GM10847 (cell line): ENCODE data around the gene ALG9.

Experiments
- POLR2A ChIP-seq: IDR thresholded peaks from 2 replicates; pipeline ENCODE4 v1.6.1; 2011; ENCODE audit not compliant: insufficient read length; ENCODE audit errors: extremely low read depth

Gene ALG9

DNA sequence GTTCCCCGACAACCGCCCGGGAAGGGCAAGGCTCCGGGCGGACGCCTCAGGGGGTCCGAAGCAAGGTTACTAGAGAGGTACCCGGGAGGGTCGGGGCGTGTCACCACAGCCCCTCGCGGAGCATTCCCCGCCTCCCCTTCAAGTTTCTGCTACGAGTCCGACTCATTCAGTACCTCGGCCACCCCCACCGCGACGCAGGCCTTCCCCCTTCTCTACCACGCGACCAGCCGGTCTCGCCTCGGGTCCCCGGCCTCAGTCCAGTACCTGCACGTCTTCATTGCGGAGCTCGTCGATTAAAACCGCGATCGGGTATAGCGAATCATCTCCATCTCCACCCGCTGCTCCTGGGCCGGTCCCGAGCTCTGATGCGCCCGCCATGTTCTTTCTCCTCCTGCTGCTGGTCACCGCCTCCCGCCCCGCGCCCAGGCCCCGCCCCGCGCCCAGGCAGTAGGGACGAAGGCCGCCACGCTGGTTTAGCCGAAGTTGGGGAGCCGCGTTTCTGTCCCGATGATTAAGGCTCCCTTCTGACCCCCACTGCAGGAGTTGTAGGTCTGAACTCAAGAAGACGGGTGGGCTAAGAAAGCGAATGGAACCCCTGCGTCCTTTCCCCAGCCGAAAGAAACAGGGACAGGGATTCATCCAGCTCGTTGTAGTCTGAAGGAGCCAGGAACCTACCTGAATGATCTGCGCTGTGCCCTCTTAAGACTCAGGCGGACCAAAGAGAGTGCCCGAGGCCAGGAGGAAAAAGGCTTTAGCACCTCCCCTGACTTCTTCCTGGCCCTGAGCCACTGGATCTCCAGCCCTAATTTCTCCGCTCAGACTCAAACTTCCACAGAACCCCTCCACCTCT is 105.2 kb downstream of the ALG9 start, which contains the start of gene PPP2R1B:
Gene PPP2R1B (minus strand): TSS at position 406 of the 850 bp plus-strand sequence. CDS start 28 bp downstream, at position 378.
- peak; percentile 60 for TF ChIP-seq POLR2A

DNA sequence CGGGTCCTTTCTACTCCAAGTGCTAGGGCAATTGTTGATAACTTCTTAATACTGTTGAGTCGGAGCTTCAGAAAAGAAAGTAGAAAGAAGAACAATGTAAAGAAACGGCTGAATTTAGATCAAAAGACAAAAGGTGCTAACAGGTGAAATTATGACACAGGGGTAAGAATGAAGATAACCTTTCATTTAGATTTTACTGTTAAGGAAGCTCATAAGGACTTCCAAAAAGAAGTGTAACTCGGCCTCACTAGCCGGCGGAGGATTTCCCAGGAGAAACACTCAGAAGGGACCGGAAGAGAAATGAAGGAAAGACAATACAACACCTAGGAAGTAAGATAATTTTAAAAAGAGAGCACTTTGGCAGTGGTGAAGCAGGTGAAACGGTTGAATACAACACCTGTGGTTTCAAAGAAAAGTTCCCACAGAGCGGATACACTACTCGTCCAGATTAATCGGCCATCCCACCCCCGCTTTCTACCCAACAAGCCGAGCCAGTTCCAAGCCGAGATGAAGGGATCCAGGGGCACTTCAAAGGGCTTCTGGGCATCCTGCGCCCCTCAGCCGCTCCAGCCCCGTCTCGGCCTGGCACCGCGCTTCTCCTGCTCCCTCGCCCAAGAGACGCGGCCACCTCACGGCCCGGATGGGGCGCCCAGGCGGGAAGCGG is 105.9 kb downstream of the ALG9 start:
- no peak for TF ChIP-seq POLR2A

DNA sequence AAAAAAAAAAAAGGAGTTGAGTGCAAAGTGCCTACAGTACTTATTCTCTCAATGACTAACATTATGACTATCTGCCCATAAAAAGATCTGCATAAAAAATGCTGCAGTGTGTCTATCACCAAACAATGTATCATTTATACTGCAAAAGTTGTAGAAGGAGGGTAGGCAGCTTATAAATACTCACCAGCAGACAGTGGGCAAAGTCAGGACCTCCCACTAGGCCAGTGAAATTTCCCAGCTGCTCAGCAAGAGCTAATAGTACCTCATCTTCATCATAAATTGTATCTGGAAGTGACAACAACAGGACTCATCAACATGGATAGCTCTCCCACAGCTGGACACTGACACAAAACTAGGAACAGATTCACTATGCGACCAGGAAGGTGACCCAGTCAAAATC is 106.8 kb downstream of the ALG9 start:
- TF ChIP-seq POLR2A: no peak

DNA sequence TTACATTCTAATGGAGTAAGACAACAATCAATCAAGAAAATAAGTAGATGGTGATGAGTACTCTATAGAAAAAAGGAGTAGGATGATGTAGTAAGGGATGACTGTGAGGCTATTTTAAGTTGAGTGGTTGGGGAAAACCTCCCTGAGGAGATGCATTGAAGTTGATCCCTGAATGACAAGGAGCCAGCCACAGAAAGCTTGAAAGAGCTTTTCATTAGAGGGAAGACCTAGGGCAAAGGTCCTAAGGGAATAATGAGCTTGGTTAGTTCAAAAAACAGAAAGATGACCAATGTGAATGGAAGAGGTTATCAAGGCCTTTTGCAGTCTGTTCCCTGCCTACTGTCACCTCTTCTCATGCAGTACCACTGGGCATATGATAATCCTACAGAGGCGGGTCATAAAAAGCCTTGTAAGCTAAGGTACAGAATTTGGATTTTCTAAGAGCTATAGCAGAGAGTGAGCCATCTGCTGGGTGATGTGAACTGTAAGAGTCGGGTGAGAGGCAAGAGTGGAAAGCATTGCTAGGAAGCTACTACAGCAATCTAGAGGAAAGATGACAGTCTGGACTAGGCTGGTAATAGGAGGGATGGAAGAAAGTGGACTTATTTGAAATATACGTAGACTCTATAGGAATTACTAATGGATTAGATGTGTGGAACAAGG is 108.3 kb downstream of the ALG9 start:
- TF ChIP-seq POLR2A: no peak

DNA sequence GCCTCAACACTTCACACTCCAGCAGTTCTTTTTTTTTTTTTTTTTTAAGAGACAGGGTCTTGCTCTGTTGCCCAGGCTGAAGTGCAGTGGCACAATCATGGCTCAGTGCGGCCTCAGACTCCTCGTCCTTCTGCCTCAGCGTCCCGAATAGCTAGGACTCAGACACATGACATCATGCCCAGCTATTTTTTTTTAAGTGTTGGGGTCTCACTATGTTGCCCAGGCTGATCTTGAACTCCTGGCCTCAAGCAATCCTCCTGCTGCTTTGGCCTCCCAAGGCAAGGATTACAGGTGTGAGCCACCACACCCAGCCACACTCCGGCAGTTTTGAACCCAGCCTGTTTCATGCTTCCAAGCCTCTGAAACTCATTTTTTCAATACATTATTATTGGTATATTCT is 108.9 kb downstream of the ALG9 start:
- no peak for TF ChIP-seq POLR2A

DNA sequence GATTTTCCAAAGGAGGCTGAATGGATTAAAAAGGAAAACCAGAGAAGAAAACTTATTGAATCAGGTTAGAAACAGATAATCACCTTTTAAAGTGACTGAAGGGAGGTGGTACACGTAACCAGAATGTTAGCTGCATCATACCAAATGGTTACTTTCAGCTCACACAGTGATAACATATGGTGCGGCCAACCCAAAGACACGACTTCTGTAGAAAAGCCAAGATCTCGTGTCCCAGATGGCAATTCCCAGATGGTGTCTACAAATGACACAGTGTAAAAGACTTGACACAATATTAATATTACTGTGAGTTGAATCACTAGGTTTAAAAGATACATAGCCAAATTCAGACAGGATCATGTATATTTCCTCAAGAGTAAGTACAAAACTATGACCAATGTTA is 110.3 kb downstream of the ALG9 start:
- TF ChIP-seq POLR2A: no peak

DNA sequence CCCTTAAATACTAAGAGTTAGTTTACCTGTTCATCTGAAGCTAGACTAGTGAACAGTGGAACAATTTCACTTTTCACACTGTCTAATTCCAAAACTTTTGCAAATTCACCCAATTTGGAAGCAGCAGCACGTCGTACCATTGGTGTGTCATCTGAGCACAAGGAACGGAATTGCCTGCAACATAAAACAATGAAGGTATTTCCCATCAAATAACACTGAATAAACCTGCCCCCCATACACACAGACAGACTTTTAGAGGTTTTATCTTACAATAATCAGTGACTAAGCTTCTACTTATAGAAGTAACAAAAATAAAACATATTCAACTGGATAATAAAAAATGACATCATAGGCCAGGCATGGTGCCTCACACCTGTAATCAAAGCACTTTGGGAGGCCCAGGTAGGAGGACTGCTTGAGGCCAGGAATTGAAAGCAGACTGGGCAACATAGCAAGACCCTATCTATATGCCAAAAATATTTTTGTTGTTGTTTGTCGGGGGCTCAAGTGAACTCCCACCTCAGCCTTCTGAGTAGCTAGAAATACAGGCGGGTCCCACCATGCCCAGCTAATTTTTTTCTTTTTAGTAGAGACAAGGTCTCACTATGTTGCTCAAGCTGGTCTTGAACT is 111.5 kb downstream of the ALG9 start:
- TF ChIP-seq POLR2A: no peak

DNA sequence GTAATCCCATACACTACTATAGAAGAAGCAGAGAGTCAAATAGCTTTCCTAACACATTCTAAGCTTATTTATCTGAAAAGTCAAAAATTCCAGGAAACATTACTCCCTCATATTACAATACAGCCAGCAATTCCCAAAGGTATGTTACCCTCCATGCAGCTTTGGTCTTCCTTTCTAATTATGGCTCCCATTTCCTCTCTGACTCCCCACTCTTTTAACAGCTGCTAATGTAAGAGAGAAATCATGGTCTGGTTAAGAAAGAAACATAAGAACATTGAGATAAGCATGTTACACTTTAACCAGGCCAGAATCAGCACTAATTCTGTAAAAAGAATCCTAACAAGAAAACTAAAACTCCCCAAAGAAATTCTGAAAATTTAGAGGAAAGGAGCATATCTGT is 112.0 kb downstream of the ALG9 start:
- no peak for TF ChIP-seq POLR2A

DNA sequence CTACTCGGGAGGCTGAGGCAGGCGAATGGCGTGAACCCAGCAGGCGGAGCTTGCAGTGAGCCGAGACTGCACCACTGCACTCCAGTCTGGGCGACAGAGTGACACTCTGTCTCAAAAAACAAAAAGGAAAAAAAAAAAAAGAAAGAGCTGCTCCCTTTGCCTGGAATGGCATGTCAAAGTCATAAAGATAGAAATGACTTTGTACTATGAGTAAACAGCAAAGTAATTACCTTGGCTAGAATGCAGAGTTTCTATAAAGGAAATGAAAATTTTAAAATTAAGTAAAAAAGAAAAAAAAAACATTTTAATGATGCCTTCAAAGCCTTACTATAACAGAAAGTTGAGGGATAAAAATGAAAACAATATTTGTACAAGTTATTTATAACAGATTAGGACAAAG is 115.3 kb downstream of the ALG9 start:
- no peak for TF ChIP-seq POLR2A

DNA sequence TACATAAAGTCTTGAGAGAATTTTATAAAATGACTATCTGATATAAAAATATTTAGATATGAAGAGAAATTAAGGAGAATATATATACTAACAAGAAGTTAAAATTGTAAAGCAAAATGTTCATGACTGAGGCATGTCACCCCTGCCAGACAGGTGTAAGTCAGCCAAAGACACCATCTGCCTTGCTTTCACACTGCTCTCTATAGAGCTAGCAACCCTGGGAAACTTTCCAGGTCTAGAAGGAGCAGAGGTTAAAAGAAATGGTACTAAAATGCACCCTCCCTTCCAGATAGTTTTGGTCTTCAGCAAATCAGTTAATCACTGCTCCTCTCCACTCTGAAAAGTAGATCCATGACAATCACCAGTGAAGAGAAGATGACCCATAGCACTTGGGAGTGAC is 121.7 kb downstream of the ALG9 start:
- TF ChIP-seq POLR2A: no peak

DNA sequence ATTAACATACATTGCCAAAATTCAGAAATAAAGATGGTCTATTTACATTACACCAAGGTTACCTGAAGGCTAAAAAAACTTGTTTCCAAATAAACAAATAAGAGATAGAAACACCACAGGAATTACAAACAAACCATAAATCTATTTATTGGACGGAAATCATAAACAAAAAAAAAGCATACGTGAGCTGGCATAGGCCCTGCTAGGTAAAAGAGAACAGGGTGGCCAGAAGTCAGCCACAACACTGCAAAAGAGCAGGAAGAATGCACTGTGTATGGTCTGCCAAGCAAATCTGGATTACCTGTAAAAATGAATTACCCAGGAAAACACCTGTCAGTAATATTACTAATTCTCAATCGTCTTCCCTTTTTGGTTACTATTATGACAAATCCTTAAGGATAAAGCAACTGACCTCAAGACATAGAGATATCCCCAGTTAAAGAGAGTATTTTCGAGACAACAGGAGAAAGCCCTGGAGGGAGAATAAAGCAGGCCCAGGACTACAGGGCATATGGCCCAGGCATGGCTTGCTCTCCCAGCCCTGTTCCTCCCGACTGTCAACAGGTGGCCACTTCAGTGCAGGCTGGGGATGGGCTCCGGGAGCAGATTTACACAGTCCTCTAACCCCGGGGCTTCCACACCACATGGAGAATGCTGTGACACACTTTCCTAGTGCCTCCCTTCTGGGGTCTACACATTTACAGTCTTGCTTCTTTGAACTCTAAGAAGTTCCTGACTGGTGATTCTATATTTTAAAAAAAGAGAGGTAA is 123.2 kb downstream of the ALG9 start:
- no peak for TF ChIP-seq POLR2A

DNA sequence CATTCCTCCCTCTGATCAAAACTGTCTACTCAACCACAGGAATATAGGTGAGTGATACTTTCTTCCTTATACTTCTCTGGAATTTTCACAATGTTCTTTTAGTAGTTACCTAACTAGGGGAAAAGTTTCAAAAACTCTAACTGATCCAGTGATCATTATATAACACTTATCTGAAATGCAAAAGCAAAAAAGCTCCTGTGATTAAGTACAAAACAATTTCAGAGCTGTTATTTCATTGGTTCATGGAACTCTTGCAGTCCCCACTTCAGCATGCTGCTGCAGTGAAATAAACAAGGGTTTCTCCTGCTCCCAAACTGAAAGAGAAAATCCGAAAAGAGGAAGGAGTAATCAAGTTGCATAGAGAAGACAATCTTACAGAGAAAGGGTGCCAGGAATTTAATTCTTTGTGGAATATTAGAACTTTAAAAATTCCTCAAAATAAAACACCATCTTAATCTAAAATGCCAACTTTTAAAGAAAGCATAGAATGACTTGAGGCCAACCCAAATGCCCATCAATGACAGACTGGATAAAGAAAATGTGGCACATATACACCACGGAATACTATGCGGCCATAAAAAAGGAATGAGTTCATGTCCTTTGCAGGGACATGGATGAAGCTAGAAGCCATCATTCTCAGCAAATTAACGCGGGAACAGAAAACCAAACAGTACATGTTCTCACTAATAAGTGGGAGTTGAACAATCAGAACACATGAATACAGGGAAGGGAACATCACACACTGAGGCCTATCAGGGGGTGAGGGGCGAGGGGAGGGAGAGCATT is 125.5 kb downstream of the ALG9 start:
- no peak for TF ChIP-seq POLR2A

DNA sequence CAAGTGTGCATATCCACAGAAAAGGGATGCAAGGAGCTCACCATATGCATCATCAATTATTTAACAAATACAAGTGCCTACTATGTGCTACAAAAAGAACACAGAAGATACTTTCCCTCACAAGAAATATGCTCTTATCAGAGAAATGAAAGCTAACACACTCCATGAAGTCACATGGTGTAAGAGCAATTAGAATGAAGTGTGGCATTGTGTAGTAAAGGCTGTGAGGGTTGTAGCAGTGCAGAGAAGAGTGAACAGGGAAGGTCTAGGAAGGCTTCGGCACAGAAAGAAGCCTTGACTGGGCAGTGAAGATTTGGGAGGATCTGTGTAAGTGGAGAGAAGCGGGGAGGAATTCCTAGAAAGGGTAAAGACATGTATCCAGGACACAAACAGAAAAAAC is 127.7 kb downstream of the ALG9 start:
- no peak for TF ChIP-seq POLR2A

DNA sequence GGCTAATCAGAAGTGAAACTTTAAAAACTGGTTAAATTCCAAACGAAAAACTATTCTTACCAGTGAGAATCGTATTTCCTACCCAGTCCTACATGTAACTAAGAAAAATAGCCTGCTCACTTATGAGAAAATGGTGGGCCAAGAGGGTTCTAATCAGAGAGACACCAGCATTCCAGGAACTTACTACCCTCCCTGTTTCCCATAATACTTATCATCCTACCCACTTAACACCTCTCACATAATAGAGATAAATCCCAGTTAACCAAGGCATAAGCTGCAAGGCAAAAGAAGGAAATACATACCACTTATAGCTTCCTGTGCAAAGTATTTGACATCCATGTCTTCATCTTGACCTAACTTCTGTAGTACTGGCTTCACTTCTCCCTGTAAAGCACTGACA is 129.6 kb downstream of the ALG9 start:
- no peak for TF ChIP-seq POLR2A
